Neural cell (in vitro differentiated cells): ENCODE measurements around the gene RGR. TPM values are rescaled to one million over a fixed set of nuclear protein-coding genes. Genes with fewer than 3 reads are reported as not detected.

Source experiments
- H2AFZ ChIP-seq: fragments of 200-600, 300-800 bp; sonication (generic), shearing (Covaris generic); 2 replicates; pipeline ENCODE4 v1.6.0; 2014; ENCODE audit warnings: low read depth, mild to moderate bottlenecking, antibody characterized with exemption, low read length, moderate library complexity
- H3F3A ChIP-seq: fragments of 200-600 bp; shearing (Covaris generic); 2 replicates; pipeline ENCODE4 v1.6.1; 2016; ENCODE audit warnings: mild to moderate bottlenecking, moderate library complexity, mixed read lengths, antibody characterized with exemption, low read length; ENCODE audit not compliant: insufficient read depth, poor library complexity, severe bottlenecking
- H3K27ac ChIP-seq: fragments of 200-600, 300-800 bp; sonication (generic), shearing (Covaris generic); 2 replicates; pipeline ENCODE4 v1.5.1; 2014; ENCODE audit warnings: mild to moderate bottlenecking, low read length, moderate library complexity
- H3K27me3 ChIP-seq: fragments of 300-800, 200-600 bp; sonication (generic), shearing (Covaris generic); 2 replicates; pipeline ENCODE4 v1.6.0; 2014; ENCODE audit warnings: mild to moderate bottlenecking, low read depth, low read length, moderate library complexity; ENCODE audit not compliant: insufficient read depth
- H3K36me3 ChIP-seq: fragments of 300-800, 200-600 bp; sonication (generic), shearing (Covaris generic); 2 replicates; pipeline ENCODE4 v1.5.1; 2014; ENCODE audit warnings: mild to moderate bottlenecking, antibody characterized with exemption, low read length, moderate library complexity; ENCODE audit not compliant: insufficient read depth
- H3K4me2 ChIP-seq: fragments of 300-800, 200-600 bp; sonication (generic), shearing (Covaris generic); 2 replicates; pipeline ENCODE4 v1.6.0; 2014; ENCODE audit warnings: mild to moderate bottlenecking, low read length
- H3K4me3 ChIP-seq: fragments of 300-800, 200-600 bp; sonication (generic), shearing (Covaris generic); 2 replicates; pipeline ENCODE4 v1.5.1; 2014; ENCODE audit warnings: mild to moderate bottlenecking, low read length, moderate library complexity
- H3K79me2 ChIP-seq: fragments of 200-600 bp; shearing (Covaris generic); replicated peaks from 2 replicates; pipeline ENCODE4 v1.6.0; 2014; ENCODE audit warnings: mild to moderate bottlenecking, low read length, moderate library complexity; ENCODE audit not compliant: insufficient read depth
- H3K9ac ChIP-seq: fragments of 300-800, 200-600 bp; sonication (generic), shearing (Covaris generic); 2 replicates; pipeline ENCODE4 v1.6.1; 2016; ENCODE audit warnings: mild to moderate bottlenecking, low read length, mixed read lengths
- H3K9me2 ChIP-seq: fragments of 200-600 bp; shearing (Covaris generic); 2 replicates; pipeline ENCODE4 v1.6.1; 2016; ENCODE audit warnings: mild to moderate bottlenecking, low read length, mixed read lengths; ENCODE audit not compliant: insufficient read depth
- H3K9me3 ChIP-seq: fragments of 200-600, 300-800 bp; sonication (generic), shearing (Covaris generic); 2 replicates; pipeline ENCODE4 v1.6.1; 2016; ENCODE audit warnings: mild to moderate bottlenecking, mixed run types, low read length, moderate library complexity, mixed read lengths
- H4K20me1 ChIP-seq: fragments of 200-600 bp; shearing (Covaris generic); 2 replicates; pipeline ENCODE4 v1.6.1; 2016; ENCODE audit warnings: mild to moderate bottlenecking, mixed run types; ENCODE audit not compliant: insufficient read depth
- CTCF ChIP-seq: fragments of 450-650 bp; IDR thresholded peaks from 2 replicates; pipeline ENCODE4 v1.5.1; 2014; ENCODE audit warnings: antibody characterized with exemption, mild to moderate bottlenecking, moderate library complexity; ENCODE audit not compliant: poor library complexity, severe bottlenecking
- EP300 ChIP-seq: fragments of 450-650 bp; conservative IDR thresholded peaks from 2 replicates; pipeline ENCODE4 v1.6.1; 2014; ENCODE audit warnings: antibody characterized with exemption, mild to moderate bottlenecking, moderate library complexity; ENCODE audit not compliant: poor library complexity, severe bottlenecking
- EZH2 ChIP-seq: fragments of 200-600, 300-800 bp; shearing (Covaris generic), sonication (generic); IDR thresholded peaks from 2 replicates; pipeline ENCODE4 v1.6.1; 2014; ENCODE audit warnings: antibody characterized with exemption, low read length, borderline replicate concordance, mild to moderate bottlenecking; ENCODE audit not compliant: insufficient read depth, poor library complexity, severe bottlenecking
- MXI1 ChIP-seq: fragments of 450-650 bp; conservative IDR thresholded peaks from 2 replicates; pipeline ENCODE4 v1.6.1; 2014; ENCODE audit warnings: antibody characterized with exemption, mild to moderate bottlenecking; ENCODE audit not compliant: poor library complexity, severe bottlenecking
- POLR2AphosphoS5 ChIP-seq: IDR thresholded peaks from 2 replicates; pipeline ENCODE4 v1.6.1; 2012
- RAD21 ChIP-seq: fragments of 450-650 bp; conservative IDR thresholded peaks from 2 replicates; pipeline ENCODE4 v1.6.1; 2014; ENCODE audit warnings: antibody characterized with exemption, mild to moderate bottlenecking, moderate library complexity
- REST ChIP-seq: IDR thresholded peaks from 2 replicates; pipeline ENCODE4 v1.6.1; 2012; ENCODE audit warnings: borderline replicate concordance
- SMC3 ChIP-seq: fragments of 450-650 bp; conservative IDR thresholded peaks from 2 replicates; pipeline ENCODE4 v1.6.1; 2014; ENCODE audit warnings: antibody characterized with exemption, mild to moderate bottlenecking, moderate library complexity; ENCODE audit not compliant: poor library complexity
- TAF1 ChIP-seq: IDR thresholded peaks from 2 replicates; pipeline ENCODE4 v1.6.1; 2012; ENCODE audit warnings: low read depth
- polyA plus RNA-seq: library from polyadenylated mRNA; depleted of rRNA; stranded (reverse); fragments of >200 nt; gene quantifications from 2 replicates; pipeline ENCODE4 v1.2.3, GENCODE V29; 2014

RGR gene
- polyA plus RNA-seq, 1 donor from 2014 or later, result not detected

GRCh38 chr10:84292502-84292901 lies 47.6 kb downstream of the RGR start:
- Histone ChIP-seq H3K9me3 (no peaks in the 10 kb centered on the region), H3K27me3 (no peaks in the 10 kb centered on the region), H2AFZ (no peak overlapping the region), H3K9me2 (no peaks in the 10 kb centered on the region), H4K20me1 (no peaks in the 10 kb centered on the region), H3K79me2 (no peaks in the 10 kb centered on the region), H3K27ac (no peak overlapping the region), H3K36me3 (no peaks in the 10 kb centered on the region), H3F3A (no peaks in the 10 kb centered on the region), H3K4me2 (no peak overlapping the region), H3K4me3 (no peak overlapping the region), H3K9ac (no peak overlapping the region)
- TF ChIP-seq SMC3 (no peak), REST (no peak), MXI1 (no peak)

- no peaks in the 10 kb centered on the region for H3K9me2 ChIP-seq
- H3K27ac ChIP-seq, result no peak overlapping the region
- H3K9me3 ChIP-seq, result no peaks in the 10 kb centered on the region
- H2AFZ ChIP-seq, result no peak overlapping the region
- H3K4me3 ChIP-seq, result no peak overlapping the region
- TF ChIP-seq TAF1 (no peak), REST (no peak), CTCF (no peak), RAD21 (no peak), POLR2AphosphoS5 (no peak), MXI1 (no peak), EZH2 (no peak), SMC3 (no peak), EP300 (no peak)
- H3F3A ChIP-seq, result no peaks in the 10 kb centered on the region
- no peaks in the 10 kb centered on the region for H4K20me1 ChIP-seq
- no peak overlapping the region for H3K9ac ChIP-seq
- H3K27me3 ChIP-seq, result no peaks in the 10 kb centered on the region
- H3K36me3 ChIP-seq, result no peaks in the 10 kb centered on the region
- no peaks in the 10 kb centered on the region for H3K79me2 ChIP-seq
- H3K4me2 ChIP-seq, result no peak overlapping the region
Observed at GRCh38 chr10:84293171-84293570, 48.3 kb downstream of the RGR start.
